Measurements from ENCODE around the gene KLHDC7A.
"Not testable (repeated sequence)": the region's sequence is repeated elsewhere in the genome, so short reads cannot be mapped to it uniquely, and the experiment has no call there.

The KLHDC7A gene

GRCh38 chr1:18461656-18462055, 19.1 kb upstream of the KLHDC7A start:
- in situ Hi-C loops (cut with HindIII; ENCODE audit: low pct_ligation_motif_present, low sequenced_read_pairs) = no loop called here
- Histone ChIP-seq H3K27ac (no peak overlapping the region), H3K36me3 (replicated peaks) (no peaks in the 10 kb centered on the region), H3K4me3 (ENCODE audit: low read depth, low read length) (no peak overlapping the region), H3K27me3 (replicated peaks) (no peaks in the 10 kb centered on the region)
- TF ChIP-seq CTCF (IDR thresholded peaks at IDR 0.05; ENCODE audit: low read depth, low read length, missing control alignments) = no peak
- DNase-seq = no peak

DNA sequence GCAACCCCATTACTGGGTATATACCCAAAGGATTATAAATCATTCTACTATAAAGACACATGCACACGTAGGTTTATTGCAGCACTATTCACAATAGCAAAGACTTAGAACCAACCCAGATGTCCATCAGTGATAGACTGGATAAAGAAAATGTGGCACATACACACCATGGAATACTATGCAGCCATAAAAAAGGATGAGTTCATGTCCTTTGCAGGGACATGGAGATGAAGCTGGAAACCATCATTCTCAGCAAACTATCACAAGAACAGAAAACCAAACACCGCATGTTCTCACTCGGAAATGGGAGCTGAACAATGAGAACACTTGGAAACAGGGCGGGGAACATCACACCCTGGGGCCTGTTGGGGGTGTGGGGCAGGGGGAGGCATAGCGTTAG, 18.2 kb upstream of the KLHDC7A start:
- H3K4me3 ChIP-seq (ENCODE audit: low read depth, low read length); in situ Hi-C loops (cut with HindIII; ENCODE audit: low pct_ligation_motif_present, low sequenced_read_pairs); H3K27ac ChIP-seq; H3K36me3 ChIP-seq (replicated peaks); H3K27me3 ChIP-seq (replicated peaks); DNase-seq: not testable (repeated sequence)

DNA sequence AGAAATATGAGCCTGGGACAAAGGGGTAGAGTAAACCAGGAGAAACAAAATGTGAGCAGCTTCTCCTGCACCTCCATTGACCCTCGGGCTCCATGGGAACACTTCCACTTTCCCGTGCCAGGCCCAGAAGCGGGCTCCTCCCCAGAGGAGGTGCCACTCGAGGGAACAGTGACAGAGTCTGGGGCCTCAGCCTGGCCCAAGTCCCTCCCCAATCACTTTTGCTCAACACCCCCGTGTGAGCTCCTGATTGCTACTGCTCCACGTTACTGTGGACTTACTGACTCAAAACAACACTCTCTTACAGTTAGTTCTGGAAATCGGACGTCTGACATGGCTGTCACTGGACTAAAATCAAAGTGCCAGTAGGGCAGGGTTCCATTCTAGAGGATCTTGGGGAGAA, 17.7 kb upstream of the KLHDC7A start:
- H3K27me3 ChIP-seq (replicated peaks) = no peaks in the 10 kb centered on the region
- no peak overlapping the region for H3K4me3 ChIP-seq (ENCODE audit: low read depth, low read length)
- DNase-seq = no peak
- TF ChIP-seq CTCF (IDR thresholded peaks at IDR 0.05; ENCODE audit: low read depth, low read length, missing control alignments) = no peak
- in situ Hi-C loops (cut with HindIII; ENCODE audit: low pct_ligation_motif_present, low sequenced_read_pairs) = no loop called here
- H3K27ac ChIP-seq = no peak overlapping the region
- no peaks in the 10 kb centered on the region for H3K36me3 ChIP-seq (replicated peaks)

DNA sequence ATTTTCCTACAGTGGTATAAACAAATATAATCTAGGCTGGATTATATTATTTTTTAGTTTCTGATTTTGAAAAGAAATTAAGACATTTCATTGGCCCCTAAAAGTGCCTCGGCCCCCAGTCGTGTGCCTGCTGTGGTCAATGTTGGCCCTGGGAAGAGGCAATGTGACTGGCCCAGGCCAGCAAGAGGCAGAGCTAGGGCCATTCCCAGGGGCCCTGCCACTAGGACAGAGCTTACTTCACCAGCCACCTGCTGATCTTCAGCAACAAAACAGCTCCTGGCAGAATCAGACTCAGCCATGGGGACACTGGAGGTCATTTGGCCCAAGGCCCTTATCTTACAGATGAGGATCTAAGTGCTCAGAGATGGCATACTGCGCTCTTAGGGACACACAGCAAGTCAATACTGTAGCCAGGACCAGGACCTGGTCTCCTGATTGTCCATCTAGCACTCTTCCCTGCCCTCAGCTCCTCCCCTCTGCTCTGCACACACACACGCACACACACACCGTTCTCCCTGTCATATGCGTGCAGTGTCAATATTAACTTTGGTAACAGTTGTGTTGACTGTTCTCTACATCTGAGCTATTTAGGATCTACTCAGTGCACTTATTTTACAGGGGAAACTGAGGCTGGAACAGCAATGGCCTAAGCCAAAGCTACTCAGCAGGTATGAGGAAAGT, 16.6 kb upstream of the KLHDC7A start:
- Histone ChIP-seq H3K4me3 (ENCODE audit: low read depth, low read length) (no peak overlapping the region), H3K27ac (no peak overlapping the region), H3K36me3 (replicated peaks) (no peaks in the 10 kb centered on the region), H3K27me3 (replicated peaks) (no peaks in the 10 kb centered on the region)
- TF ChIP-seq CTCF (IDR thresholded peaks at IDR 0.05; ENCODE audit: low read depth, low read length, missing control alignments) = no peak
- no peak for DNase-seq
- in situ Hi-C loops (cut with HindIII; ENCODE audit: low pct_ligation_motif_present, low sequenced_read_pairs) = no loop called here

- no peak for TF ChIP-seq CTCF (IDR thresholded peaks at IDR 0.05; ENCODE audit: low read depth, low read length, missing control alignments)
These were observed 16.1 kb upstream of the KLHDC7A start for GRCh38 chr1:18464665-18465050.

GRCh38 chr1:18466676-18467075, 14.1 kb upstream of the KLHDC7A start:
- H3K36me3 ChIP-seq (replicated peaks) = no peaks in the 10 kb centered on the region
- H3K4me3 ChIP-seq (ENCODE audit: low read depth, low read length) = no peak overlapping the region
- H3K27me3 ChIP-seq (replicated peaks) = no peaks in the 10 kb centered on the region
- TF ChIP-seq CTCF (IDR thresholded peaks at IDR 0.05; ENCODE audit: low read depth, low read length, missing control alignments) = no peak
- in situ Hi-C loops (cut with HindIII; ENCODE audit: low pct_ligation_motif_present, low sequenced_read_pairs) = no loop called here
- H3K27ac ChIP-seq = no peak overlapping the region
- DNase-seq = no peak

More at GRCh38 chr1:18464665-18465050, 16.1 kb upstream of the KLHDC7A start:
- in situ Hi-C loops (cut with HindIII; ENCODE audit: low pct_ligation_motif_present, low sequenced_read_pairs) = no loop called here
- Histone ChIP-seq H3K27me3 (replicated peaks) (no peaks in the 10 kb centered on the region), H3K4me3 (ENCODE audit: low read depth, low read length) (no peak overlapping the region), H3K36me3 (replicated peaks) (no peaks in the 10 kb centered on the region), H3K27ac (no peak overlapping the region)
- no peak for DNase-seq
